ENCODE data around the gene UTS2R.

- TF ChIP-seq POLR2AphosphoS5 (IDR thresholded peaks at IDR 0.05), result no peak
- TF ChIP-seq, protein P1, sequence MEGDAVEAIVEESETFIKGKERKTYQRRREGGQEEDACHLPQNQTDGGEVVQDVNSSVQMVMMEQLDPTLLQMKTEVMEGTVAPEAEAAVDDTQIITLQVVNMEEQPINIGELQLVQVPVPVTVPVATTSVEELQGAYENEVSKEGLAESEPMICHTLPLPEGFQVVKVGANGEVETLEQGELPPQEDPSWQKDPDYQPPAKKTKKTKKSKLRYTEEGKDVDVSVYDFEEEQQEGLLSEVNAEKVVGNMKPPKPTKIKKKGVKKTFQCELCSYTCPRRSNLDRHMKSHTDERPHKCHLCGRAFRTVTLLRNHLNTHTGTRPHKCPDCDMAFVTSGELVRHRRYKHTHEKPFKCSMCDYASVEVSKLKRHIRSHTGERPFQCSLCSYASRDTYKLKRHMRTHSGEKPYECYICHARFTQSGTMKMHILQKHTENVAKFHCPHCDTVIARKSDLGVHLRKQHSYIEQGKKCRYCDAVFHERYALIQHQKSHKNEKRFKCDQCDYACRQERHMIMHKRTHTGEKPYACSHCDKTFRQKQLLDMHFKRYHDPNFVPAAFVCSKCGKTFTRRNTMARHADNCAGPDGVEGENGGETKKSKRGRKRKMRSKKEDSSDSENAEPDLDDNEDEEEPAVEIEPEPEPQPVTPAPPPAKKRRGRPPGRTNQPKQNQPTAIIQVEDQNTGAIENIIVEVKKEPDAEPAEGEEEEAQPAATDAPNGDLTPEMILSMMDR (IDR thresholded peaks at IDR 0.05), result no peak
- no peak for TF ChIP-seq POLR2A (IDR thresholded peaks at IDR 0.05)
- no peak for TF ChIP-seq EP300 (IDR thresholded peaks at IDR 0.05)
Measured at GRCh38 chr17:82365606-82366295, 5.8 kb upstream of the UTS2R start.
